Liver (tissue), 3 donors: ENCODE data around the gene PSMB3.

ENCODE experiments used
- ATF3 ChIP-seq: IDR thresholded peaks from 2 replicates; pipeline ENCODE4 v1.6.1; 2016; ENCODE audit warnings: antibody characterized with exemption
- CTCF ChIP-seq: fragments of 150-350 bp; IDR thresholded peaks from 2 replicates; pipeline ENCODE4 v1.5.1; 2017; ENCODE audit warnings: improper control_type of control experiment, low read depth, low read length; ENCODE audit not compliant: missing input control
- EGR1 ChIP-seq, 2 donors: IDR thresholded peaks; 2 replicates each; pipeline ENCODE4 v1.6.1; 2016 to 2018; ENCODE audit warnings: antibody characterized with exemption in 2 of 2, low read depth in 2 of 2
- FOXA1 ChIP-seq: IDR thresholded peaks from 2 replicates; pipeline ENCODE4 v1.6.1; 2016; ENCODE audit warnings: antibody characterized with exemption
- GABPA ChIP-seq, 2 donors: IDR thresholded peaks in 1 of 2; conservative IDR thresholded peaks in 1 of 2; 2 replicates each; pipeline ENCODE4 v1.6.1; 2016; ENCODE audit warnings: antibody characterized with exemption in 2 of 2, mild to moderate bottlenecking in 1 of 2, moderate library complexity in 1 of 2
- HNF4A ChIP-seq, 2 donors: conservative IDR thresholded peaks; 2 replicates each; pipeline ENCODE4 v1.6.1; 2016; ENCODE audit warnings: antibody characterized with exemption in 2 of 2, mild to moderate bottlenecking in 2 of 2
- JUND ChIP-seq, 2 donors: IDR thresholded peaks; 2 replicates each; pipeline ENCODE4 v1.6.1; 2016; ENCODE audit warnings: antibody characterized with exemption in 2 of 2
- RAD21 ChIP-seq, 2 donors: IDR thresholded peaks; 2 replicates each; pipeline ENCODE4 v1.6.1; 2016; ENCODE audit warnings: antibody characterized with exemption in 2 of 2, mild to moderate bottlenecking in 2 of 2
- REST ChIP-seq: IDR thresholded peaks from 2 replicates; pipeline ENCODE4 v1.6.1; 2016; ENCODE audit warnings: antibody characterized with exemption, mild to moderate bottlenecking
- TAF1 ChIP-seq: conservative IDR thresholded peaks from 2 replicates; pipeline ENCODE4 v1.6.1; 2016; ENCODE audit warnings: antibody characterized with exemption, mild to moderate bottlenecking
- YY1 ChIP-seq: IDR thresholded peaks from 2 replicates; pipeline ENCODE4 v1.6.1; 2016; ENCODE audit warnings: antibody characterized with exemption, mild to moderate bottlenecking
- donor health status: healthy.
- donor health status: healthy.

GRCh38 chr17:38733982-38734973, 18.3 kb upstream of the PSMB3 start:
- TF ChIP-seq CTCF (no peak), RAD21 (IDR thresholded peaks at IDR 0.05) (no peak), YY1 (no peak), REST (no peak), TAF1 (no peak), HNF4A (conservative IDR thresholded peaks at IDR 0.05) (no peak), ATF3 (no peak), EGR1 (IDR thresholded peaks at IDR 0.05; ENCODE audit: low read depth in 2 of 2) (no peak), JUND (IDR thresholded peaks at IDR 0.05) (no peak), FOXA1 (no peak), GABPA (IDR thresholded peaks at IDR 0.05 in 1 of 2, conservative IDR thresholded peaks at IDR 0.05 in 1 of 2) (no peak)
